CD14-positive monocyte (primary cell): ENCODE measurements around the gene RRM1. TPM values are rescaled to one million over a fixed set of nuclear protein-coding genes. Genes with fewer than 3 reads are reported as not detected.
A peak's percentile ranks its signal among the peaks of the same experiment; 100 is the strongest.

ENCODE experiments used
- DNase-seq, 3 donors: peaks; one replicate each; pipeline ENCODE4 v3.0.0-alpha.2; 2011 to 2022
- H2AFZ ChIP-seq: 2 replicates; pipeline ENCODE4 v1.6.0; 2012; ENCODE audit warnings: mild to moderate bottlenecking, low read depth, low read length, inconsistent platforms; ENCODE audit not compliant: insufficient read depth, poor library complexity, severe bottlenecking
- H3K27ac ChIP-seq, 2 donors: 1 replicate in 1 of 2; 2 replicates in 1 of 2; pipeline ENCODE4 v1.5.1; 2012 to 2013; ENCODE audit warnings: low read length in 2 of 2, control low read depth in 1 of 2, inconsistent platforms in 1 of 2, low read depth in 1 of 2, mild to moderate bottlenecking in 1 of 2
- H3K27me3 ChIP-seq, 2 donors: one replicate each; pipeline versions ENCODE4 v1.6.0 to v1.6.1; 2011 to 2013; ENCODE audit warnings: low read length in 2 of 2; ENCODE audit not compliant: control insufficient read depth in 2 of 2, insufficient read depth in 2 of 2
- H3K36me3 ChIP-seq, 2 donors: replicated peaks in 1 of 2; 1 replicate in 1 of 2; 2 replicates in 1 of 2; pipeline versions ENCODE4 v1.5.1 to v1.6.1; 2012 to 2013; ENCODE audit warnings: low read length in 2 of 2, control low read depth in 1 of 2, inconsistent platforms in 1 of 2, mild to moderate bottlenecking in 1 of 2; ENCODE audit not compliant: insufficient read depth in 2 of 2, control insufficient read depth in 1 of 2
- H3K4me1 ChIP-seq, 2 donors: 1 replicate in 1 of 2; 2 replicates in 1 of 2; pipeline versions ENCODE4 v1.5.1 to v1.6.1; 2012 to 2013; ENCODE audit warnings: low read length in 2 of 2, control low read depth in 1 of 2, inconsistent platforms in 1 of 2, mild to moderate bottlenecking in 1 of 2, moderate library complexity in 1 of 2; ENCODE audit not compliant: insufficient read depth in 2 of 2, control insufficient read depth in 1 of 2
- H3K4me2 ChIP-seq: replicated peaks from 2 replicates; pipeline ENCODE3; 2012; ENCODE audit warnings: low read length, moderate library complexity, mild to moderate bottlenecking; ENCODE audit not compliant: poor library complexity, severe bottlenecking; ENCODE audit errors: extremely low read depth
- H3K4me3 ChIP-seq, 3 experiments: fragments of 200-600 bp in 1 of 3; sonication (generic) in 1 of 3; replicated peaks in 1 of 3; 1 replicate in 2 of 3; 2 replicates in 1 of 3; pipeline ENCODE4 v1.5.1; 2011 to 2013; ENCODE audit warnings: low read length in 3 of 3, mild to moderate bottlenecking in 3 of 3, control low read depth in 2 of 3, low read depth in 2 of 3, inconsistent platforms in 1 of 3, moderate library complexity in 1 of 3
- H3K79me2 ChIP-seq: 2 replicates; pipeline ENCODE4 v1.6.0; 2012; ENCODE audit warnings: mild to moderate bottlenecking, control low read depth, inconsistent platforms, low read length, moderate library complexity; ENCODE audit not compliant: insufficient read depth
- H3K9ac ChIP-seq: 2 replicates; pipeline ENCODE4 v1.6.0; 2017; ENCODE audit warnings: low read length, mild to moderate bottlenecking; ENCODE audit not compliant: insufficient read depth, poor library complexity, severe bottlenecking
- H3K9me3 ChIP-seq, 2 donors: replicated peaks in 1 of 2; 1 replicate in 1 of 2; 2 replicates in 1 of 2; pipeline versions ENCODE4 v1.5.1 to v1.6.1; 2012 to 2013; ENCODE audit warnings: low read length in 2 of 2, control low read depth in 1 of 2; ENCODE audit not compliant: control insufficient read depth in 1 of 2, insufficient read depth in 1 of 2
- H4K20me1 ChIP-seq: 2 replicates; pipeline ENCODE4 v1.6.0; 2012; ENCODE audit warnings: mild to moderate bottlenecking, low read length, control low read depth, moderate library complexity; ENCODE audit not compliant: insufficient read depth
- H3K27ac Mint-ChIP-seq, 7 donors: one replicate each; pipeline ENCODE4 v1.8.0; 2020; ENCODE audit warnings: mild to moderate bottlenecking in 7 of 7, mixed read lengths in 7 of 7, moderate library complexity in 6 of 7, inconsistent platforms in 2 of 7
- H3K27me3 Mint-ChIP-seq, 3 donors: one replicate each; pipeline ENCODE4 v1.8.0; 2021 to 2022; ENCODE audit warnings: low read depth in 3 of 3, mild to moderate bottlenecking in 3 of 3, mixed read lengths in 3 of 3, moderate library complexity in 3 of 3, inconsistent platforms in 1 of 3
- H3K36me3 Mint-ChIP-seq, 2 donors: one replicate each; pipeline ENCODE4 v1.8.0; 2020; ENCODE audit warnings: mixed read lengths in 2 of 2, inconsistent platforms in 1 of 2, mild to moderate bottlenecking in 1 of 2
- H3K4me1 Mint-ChIP-seq: one replicate; pipeline ENCODE4 v1.8.0; 2020; ENCODE audit warnings: mild to moderate bottlenecking, mixed read lengths
- H3K4me3 Mint-ChIP-seq, 2 donors: one replicate each; pipeline ENCODE4 v1.8.0; 2020; ENCODE audit warnings: mild to moderate bottlenecking in 2 of 2, mixed read lengths in 2 of 2, moderate library complexity in 1 of 2
- H3K9me3 Mint-ChIP-seq, 7 donors: one replicate each; pipeline ENCODE4 v1.8.0; 2020 to 2022; ENCODE audit warnings: mixed read lengths in 7 of 7, mild to moderate bottlenecking in 6 of 7, moderate library complexity in 6 of 7, inconsistent platforms in 2 of 7
- CTCF ChIP-seq: fragments of 200-600 bp; IDR thresholded peaks from one replicate; pipeline ENCODE4 v1.8.0; 2022; ENCODE audit warnings: antibody characterized with exemption, mild to moderate bottlenecking
- WGBS: methylation state at CpG from one replicate; pipeline ENCODE4 v1.1.5; 2013; ENCODE audit warnings: missing lambda C conversion rate; ENCODE audit not compliant: insufficient coverage; 5-methylcytosine and 5-hydroxymethylcytosine counted together
- intact Hi-C, 2 donors: fragments of 100-400 bp; cut with micrococcal nuclease; formaldehyde crosslinking; loops; one replicate each; pipeline versions ENCODE4 v1.15.0 to v1.15.1; 2023
- polyA plus RNA-seq, 3 donors: library from polyadenylated mRNA; depleted of rRNA in 1 of 3; unstranded in 2 of 3; stranded (reverse) in 1 of 3; fragments of 300-500 nt in 2 of 3; fragments of >200 nt in 1 of 3; fragmentation: Illumina TruSeq in 2 of 3; gene quantifications; 1 replicate in 2 of 3; 2 replicates in 1 of 3; pipeline ENCODE4 v1.2.3, GENCODE V29; 2012 to 2021

RRM1 gene
- polyA plus RNA-seq, 3 donors, result 5.4 to 16.1 (median 11.5) TPM

GRCh38 chr11:4060182-4060923 lies 34.2 kb upstream of the RRM1 start:
- Mint-ChIP-seq H3K4me3 (no peak overlapping the region), H3K9me3 (no peaks in the 10 kb centered on the region), H3K27me3 (no peaks in the 10 kb centered on the region), H3K27ac (peak overlapping the region in 4 of 7 donors; percentile 65 to 89 (median 76)), H3K4me1 (peaks cover 24% of the 10 kb centered on the region), H3K36me3 (peaks cover 63 to 72% of the 10 kb centered on the region in 2 donors)
- H4K20me1 ChIP-seq, result peaks cover 2% of the 10 kb centered on the region
- DNase-seq, result no peak
- no peak overlapping the region for H3K4me2 ChIP-seq
- no peaks in the 10 kb centered on the region for H3K9me3 ChIP-seq
- H3K36me3 ChIP-seq, result peaks cover 49 to 88% of the 10 kb centered on the region in 2 donors
- H3K4me1 ChIP-seq, result peaks cover 19 to 27% of the 10 kb centered on the region in 2 donors
- no peak overlapping the region for H3K9ac ChIP-seq
- H2AFZ ChIP-seq, result no peak overlapping the region
- no peaks in the 10 kb centered on the region for H3K79me2 ChIP-seq
- intact Hi-C loops, result loop anchor here in 1 of 2 donors (10.0 kb wide), 1 partner anchor 136 kb away; no protein-coding TSS in a partner anchor
- no CpG with 5 or more reads among the region's 4 CpGs for WGBS
- H3K27ac ChIP-seq, result peak overlapping the region in 1 of 2 donors; percentile 75
- TF ChIP-seq CTCF, result no peak
- no peak overlapping the region for H3K4me3 ChIP-seq
- H3K27me3 ChIP-seq, result no peaks in the 10 kb centered on the region

GRCh38 chr11:4061700-4062099 lies 32.9 kb upstream of the RRM1 start:
- Mint-ChIP-seq H3K4me1 (peaks cover 32% of the 10 kb centered on the region), H3K27ac (no peak overlapping the region), H3K27me3 (no peaks in the 10 kb centered on the region), H3K36me3 (peaks cover 60 to 69% of the 10 kb centered on the region in 2 donors), H3K9me3 (no peaks in the 10 kb centered on the region), H3K4me3 (no peak overlapping the region)
- no peak overlapping the region for H3K27ac ChIP-seq
- H3K9ac ChIP-seq, result no peak overlapping the region
- TF ChIP-seq CTCF, result no peak
- no peak overlapping the region for H2AFZ ChIP-seq
- peaks cover 19 to 24% of the 10 kb centered on the region in 2 donors for H3K4me1 ChIP-seq
- no peak overlapping the region for H3K4me3 ChIP-seq
- H4K20me1 ChIP-seq, result peaks cover 11% of the 10 kb centered on the region
- no CpG with 5 or more reads among the region's 1 CpG for WGBS
- H3K4me2 ChIP-seq, result no peak overlapping the region
- H3K36me3 ChIP-seq, result peaks cover 43 to 84% of the 10 kb centered on the region in 2 donors
- H3K27me3 ChIP-seq, result no peaks in the 10 kb centered on the region
- no peaks in the 10 kb centered on the region for H3K9me3 ChIP-seq
- H3K79me2 ChIP-seq, result no peaks in the 10 kb centered on the region
- intact Hi-C loops, result loop anchor here in 1 of 2 donors (10.0 kb wide), 1 partner anchor 137 kb away; no protein-coding TSS in a partner anchor
- DNase-seq, result no peak
